ENCODE results near the gene NRIP1.
"Not testable (repeated sequence)": the region's sequence is repeated elsewhere in the genome, so short reads cannot be mapped to it uniquely, and the experiment has no call there.

NRIP1 gene

DNA sequence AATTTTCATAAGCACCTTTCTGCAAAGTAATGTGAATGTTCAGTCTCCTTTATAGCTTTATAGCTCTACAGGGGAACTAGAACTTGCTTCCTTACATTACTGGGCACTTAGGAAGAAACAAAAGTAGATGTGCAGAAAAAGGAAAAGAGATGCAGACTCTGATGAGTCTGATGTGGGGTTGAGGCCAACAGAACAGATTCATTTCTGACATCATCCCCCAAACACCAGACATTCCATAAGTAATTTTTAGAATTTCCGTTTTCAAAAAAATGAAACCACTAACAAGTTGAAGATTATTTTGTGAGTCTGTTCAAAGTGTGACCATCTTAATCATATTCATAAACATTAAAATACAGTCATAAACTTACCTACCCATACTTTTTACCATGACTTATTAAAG, 96.0 kb downstream of the NRIP1 start:
- DNase-seq = no peak

DNA sequence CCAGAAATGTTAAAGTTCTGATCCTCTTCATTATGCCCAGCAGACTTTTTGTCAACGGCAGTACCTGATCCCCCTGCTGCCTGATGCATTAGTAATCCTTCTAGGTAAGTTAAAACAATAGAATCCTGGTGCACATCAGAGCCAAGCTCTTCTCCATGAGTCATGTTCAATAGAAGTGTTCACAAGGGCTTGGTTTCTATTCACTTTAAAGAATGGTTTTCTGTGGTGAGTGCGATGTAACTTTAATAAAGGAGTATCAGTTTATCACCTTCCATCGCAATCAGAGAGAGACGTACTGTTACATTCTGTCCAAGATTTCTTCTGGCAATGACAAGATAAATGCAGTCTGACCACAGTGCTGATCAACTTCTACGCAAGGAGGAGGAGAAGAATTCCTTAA, 96.8 kb downstream of the NRIP1 start:
- DNase-seq = no peak

GRCh38 chr21:14964621-14965020, 100.2 kb downstream of the NRIP1 start:
- DNase-seq = no peak

DNA sequence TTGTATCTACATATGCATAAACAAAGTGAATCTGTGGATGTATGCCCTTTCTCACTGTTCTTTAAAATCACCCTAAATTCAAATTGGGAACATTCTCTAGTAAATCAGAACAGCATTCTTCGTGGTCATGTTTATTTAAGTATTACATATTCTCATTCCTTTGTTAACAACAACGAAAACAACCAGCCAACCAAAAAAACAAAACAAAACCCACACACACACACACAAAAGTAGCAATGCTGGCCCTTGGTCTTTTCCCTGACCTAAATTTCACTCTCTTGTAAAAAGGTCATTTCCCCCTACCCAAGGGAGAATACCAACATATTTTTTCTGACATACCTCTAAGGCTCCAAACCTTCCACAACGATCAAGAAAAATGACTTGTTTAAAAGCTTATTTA, 102.6 kb downstream of the NRIP1 start:
- no peak for DNase-seq

DNA sequence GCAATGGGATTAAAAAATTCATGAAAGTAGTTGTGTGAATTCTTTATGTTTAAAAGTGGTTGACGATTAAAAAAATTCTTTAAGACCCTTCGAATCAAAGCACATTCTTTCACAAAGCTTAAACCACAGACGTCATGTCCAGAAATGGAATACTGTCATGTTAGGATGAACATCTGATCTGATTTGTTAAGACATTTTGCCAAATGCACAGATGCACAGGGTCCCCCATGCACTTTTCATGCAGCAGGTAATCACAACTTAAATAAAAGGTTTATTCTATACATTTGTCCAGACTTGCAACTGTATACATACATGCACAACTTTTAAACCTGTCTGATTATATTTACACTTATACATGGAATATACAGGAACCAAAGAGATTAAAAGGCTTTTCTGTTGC, 103.3 kb downstream of the NRIP1 start:
- DNase-seq = no peak

- no peak for DNase-seq
Observed at GRCh38 chr21:14959343-14959742, 105.5 kb downstream of the NRIP1 start.

GRCh38 chr21:14957836-14958235, 107.0 kb downstream of the NRIP1 start:
- DNase-seq = no peak

- no peak for DNase-seq
Observed at GRCh38 chr21:14956807-14957206, 108.0 kb downstream of the NRIP1 start.

DNA sequence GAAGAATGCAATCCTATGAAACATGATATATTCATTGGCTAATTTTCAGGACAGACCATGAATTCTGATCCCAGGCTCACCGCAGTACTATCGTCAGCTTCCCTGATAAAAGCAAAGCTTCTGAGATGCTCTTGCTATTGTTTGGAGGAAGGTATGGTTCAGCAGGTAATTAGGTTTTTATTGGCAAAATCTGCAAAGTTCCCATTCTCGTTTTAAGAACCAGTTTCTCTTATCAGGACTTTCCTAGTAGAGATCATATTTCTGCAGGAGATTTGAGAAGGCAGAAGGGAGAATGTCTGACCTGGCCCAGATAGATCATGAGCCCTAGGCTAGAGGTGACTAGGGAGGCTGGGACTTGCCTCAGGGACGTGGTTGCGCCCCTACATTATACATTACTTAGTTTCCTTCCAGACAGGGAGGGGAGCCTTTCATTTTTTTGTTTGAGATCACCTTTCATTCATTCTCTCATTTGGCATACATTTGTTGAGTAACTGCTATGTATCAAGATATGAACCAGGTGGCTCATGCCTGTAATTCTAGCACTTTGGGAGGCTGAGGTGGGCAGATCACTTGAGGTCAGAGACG, 108.8 kb downstream of the NRIP1 start:
- no peak for DNase-seq

- DNase-seq = no peak
Observed at GRCh38 chr21:14952916-14953315, 111.9 kb downstream of the NRIP1 start.

DNA sequence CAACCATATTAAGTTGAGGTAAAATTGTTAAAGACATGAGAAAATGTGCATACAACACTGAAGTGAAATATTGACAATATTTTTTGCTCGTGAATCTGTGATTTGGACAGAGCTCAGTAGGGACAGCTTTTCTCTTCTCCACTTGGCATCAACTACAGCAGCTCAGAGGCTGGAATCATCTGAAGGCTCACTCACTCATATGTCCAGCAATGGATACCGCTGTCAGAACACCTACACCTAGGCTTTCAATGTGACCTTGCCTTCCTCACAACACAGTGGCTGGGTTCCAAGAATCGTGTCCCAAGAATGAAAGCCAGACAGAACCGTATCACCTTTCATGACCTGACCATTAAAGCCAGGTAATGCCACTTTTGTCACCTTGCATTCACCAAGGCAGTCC, 115.2 kb downstream of the NRIP1 start:
- DNase-seq = no peak

- peak in 1 of 2 experiments; percentile 7 for DNase-seq
Observed at GRCh38 chr21:14947613-14948160, 117.1 kb downstream of the NRIP1 start.

DNA sequence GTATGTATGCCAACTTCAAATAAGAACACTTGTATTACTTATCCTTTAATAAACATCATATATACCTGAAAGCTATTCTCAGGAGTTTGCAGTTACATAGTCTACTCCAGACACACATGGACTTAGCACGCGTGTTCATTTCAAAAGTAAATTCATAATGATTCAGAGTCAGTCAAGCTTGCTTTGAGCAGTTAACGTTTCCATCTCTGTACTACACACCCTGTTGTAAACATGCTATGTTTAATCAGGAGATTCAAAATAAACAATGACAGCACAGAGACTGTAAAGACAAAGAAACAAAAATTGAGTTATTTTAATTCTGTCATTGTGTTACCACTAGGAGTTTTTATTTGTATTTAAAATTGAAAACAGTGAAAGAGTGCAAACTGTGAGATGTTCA, 119.6 kb downstream of the NRIP1 start:
- DNase-seq = no peak

DNA sequence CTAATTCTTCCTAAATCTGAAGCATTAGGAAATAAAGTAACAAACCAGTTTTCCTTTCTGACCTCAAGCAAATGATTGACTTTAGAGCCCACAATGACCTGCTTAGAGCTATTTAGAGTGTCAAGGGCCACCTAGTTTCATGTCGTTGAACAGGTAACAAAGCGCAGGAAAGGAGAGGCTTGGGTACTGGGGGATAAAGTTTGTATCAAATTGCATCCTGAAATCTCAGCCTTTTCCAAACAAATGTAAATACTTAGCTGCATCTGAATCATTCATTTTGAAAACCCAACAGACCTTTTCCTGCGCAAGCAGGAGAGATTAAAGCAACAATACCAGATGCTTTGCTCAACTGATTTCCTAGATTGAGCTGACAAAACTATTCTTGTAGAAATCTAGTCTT, 121.2 kb downstream of the NRIP1 start:
- DNase-seq = no peak

DNA sequence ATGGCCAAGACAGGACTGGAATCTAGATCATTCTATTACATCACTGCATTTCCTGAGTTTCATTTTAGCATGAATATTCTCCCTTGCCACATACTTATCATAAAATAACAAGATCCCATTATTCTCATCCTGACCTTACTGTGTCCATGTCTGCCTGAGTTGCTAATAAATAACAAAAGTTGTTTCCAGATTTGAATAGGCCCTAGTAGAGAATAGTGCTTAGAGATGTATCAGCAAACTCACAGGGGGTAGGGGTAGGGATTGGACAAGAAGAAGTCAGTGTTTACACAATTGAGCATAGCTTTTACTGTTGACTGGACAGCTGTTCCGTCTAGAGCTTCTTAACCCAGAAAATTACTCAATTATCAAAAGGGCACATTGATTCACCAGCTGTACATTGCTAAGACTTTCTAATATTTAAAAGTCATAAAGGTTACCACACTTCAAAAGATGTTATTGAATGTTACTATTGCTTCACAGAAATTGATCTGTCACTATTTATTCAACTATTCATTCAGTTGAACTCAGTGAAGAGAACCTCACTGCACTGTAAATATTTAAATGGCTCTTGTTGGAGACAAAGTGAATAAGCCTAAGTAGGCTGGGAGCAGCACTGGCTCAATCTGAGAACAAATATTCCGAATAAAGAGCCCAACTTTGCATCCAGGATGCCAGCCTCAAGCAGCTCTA, 121.9 kb downstream of the NRIP1 start:
- no peak for DNase-seq

GRCh38 chr21:14927324-14927723, 137.5 kb downstream of the NRIP1 start:
- DNase-seq = not testable (repeated sequence)

DNA sequence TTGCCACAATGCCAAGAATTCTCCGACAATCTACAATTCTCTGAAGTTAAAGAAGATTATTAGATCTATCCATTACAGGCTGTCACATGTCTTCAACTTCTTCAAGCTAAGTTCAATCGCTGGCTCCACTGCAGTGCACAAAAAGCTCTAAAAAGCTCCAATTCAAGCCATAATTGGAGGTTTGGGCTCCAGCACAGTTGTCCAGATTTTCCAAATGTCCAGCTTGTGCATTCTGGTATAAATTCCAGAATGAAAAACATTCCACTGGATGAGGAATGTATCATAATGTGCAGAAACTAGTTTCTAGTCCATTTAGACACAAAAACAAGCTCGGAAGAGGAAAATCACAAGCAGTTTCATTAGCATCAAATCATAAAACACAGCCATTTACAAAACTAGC, 138.6 kb downstream of the NRIP1 start:
- no peak for DNase-seq

DNA sequence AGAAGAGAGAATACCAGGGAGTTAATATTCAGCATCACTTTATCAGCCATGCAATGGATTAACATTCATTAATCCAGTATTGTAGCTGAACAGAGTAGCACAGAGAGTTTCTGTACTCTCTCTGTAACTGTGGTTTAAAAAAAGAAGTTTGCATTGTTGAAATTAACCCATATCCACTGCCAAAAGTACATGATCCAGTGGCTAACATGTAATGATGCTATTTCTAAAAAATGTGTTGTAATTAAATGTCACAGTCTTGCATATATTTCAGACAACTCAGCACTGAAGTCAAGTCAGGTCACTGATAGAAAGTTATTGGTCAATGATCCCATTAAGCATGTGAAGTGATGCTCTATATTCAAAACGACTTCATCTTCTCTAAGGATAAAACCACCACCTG, 141.3 kb downstream of the NRIP1 start:
- DNase-seq = no peak

- DNase-seq = no peak
Observed at GRCh38 chr21:14922980-14923379, 141.8 kb downstream of the NRIP1 start.

DNA sequence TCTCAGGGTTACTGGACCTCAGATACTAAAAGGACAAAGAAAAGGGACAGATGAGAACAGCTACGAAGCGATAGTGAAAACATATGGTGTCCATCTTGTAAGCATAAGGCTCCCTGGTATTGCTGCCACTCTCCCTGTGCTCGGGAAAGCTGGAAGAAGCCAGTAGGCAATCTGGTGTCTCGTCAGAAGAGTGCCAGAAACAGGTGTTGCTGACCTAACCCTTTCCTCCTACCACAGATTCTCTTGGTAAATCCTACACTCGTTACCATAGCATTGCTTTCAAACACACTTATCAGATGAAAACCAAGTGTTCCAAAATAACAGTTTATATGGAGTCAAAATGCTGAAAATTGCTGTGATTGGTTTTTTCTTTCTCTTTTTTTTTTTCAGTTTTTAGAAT, 146.3 kb downstream of the NRIP1 start:
- DNase-seq = peak; percentile 80 to 88

- no peak for DNase-seq
Observed at GRCh38 chr21:14917762-14918161, 147.0 kb downstream of the NRIP1 start.

DNA sequence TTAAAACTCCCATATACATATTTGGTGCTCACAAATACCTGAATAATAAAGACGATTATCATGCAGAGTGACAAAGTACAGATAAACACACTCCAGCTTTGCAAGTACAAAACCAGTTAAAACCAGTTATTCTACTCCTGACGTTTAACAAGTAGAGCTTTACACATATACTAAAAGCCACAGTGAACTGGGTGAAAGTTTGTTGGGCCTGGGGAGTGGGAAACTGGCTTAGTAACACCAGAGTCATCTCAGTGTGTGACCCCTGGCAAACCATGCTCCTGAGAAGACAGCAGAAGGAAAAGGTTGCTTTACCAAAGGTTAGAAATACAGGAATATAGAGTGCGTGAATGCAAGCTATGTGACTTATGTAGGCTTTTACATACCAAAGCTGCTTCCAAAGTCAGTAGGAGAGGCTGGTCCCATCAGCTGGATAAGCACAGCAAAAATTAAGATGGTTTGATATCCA, 148.1 kb downstream of the NRIP1 start:
- no peak for DNase-seq

DNA sequence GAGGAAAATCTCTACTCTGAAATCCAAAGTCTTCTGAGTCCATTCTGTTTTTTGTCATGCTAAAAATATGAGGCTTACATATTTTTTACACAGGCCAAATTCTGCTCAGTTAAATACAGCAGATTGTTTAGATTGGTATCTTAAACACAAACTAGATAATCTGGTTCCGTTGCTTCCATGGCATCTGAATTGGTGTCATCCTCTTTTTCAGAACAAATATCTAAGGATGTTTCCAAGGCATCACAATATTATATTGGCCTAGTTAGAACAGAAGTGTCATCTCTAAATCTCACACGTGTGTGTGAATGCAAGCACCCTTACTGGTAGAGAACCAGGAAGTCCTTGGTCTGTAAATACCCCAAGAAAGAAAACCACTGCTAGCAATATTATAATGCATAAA, 151.2 kb downstream of the NRIP1 start:
- no peak for DNase-seq

- no peak for DNase-seq
Observed at GRCh38 chr21:14911351-14911750, 153.4 kb downstream of the NRIP1 start.
